GM18868 (cell line): ENCODE results near the gene ZNF814.
"Not testable (repeated sequence)": the region's sequence is repeated elsewhere in the genome, so short reads cannot be mapped to it uniquely, and the experiment has no call there.

Source experiments
- ATAC-seq: cut with Tn5 transposase; IDR thresholded peaks from one replicate; pipeline ENCODE4 v1.9.1; 2021; ENCODE audit warnings: mild to moderate bottlenecking, moderate library complexity; ENCODE audit not compliant: unreplicated experiment

The ZNF814 gene

DNA sequence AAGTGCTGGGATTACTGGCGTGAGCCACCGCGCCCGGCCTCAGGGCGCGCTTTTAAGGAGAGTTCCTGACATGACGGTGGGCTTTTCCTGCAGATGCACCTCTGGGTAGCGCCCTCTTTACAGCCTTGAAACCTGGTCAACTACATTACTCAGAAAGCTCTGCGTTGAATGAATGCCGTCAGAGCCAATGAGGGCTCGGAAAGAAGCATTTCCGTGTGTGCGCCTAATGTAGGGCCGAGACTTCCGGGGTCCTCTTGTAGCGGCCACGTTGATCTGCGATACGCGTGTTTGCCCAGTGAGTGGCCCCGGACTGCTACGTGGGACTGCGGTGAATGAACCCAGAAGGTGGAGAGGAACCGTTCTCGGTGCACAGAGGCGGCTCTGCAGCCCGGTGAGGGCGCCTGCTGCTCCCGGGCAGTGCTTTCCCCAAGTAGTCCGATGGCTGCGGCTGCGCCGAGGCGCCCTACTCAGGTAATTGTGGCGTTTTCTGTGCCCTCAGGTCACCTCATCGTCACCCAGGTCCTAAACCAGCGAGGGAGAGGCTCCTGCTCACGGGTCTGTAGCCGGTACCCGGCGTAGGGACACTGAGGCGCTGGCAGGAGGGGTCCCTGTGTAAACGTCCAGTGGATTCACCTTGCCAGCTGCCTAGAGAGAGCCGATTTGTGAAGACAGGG lies 69.2 kb downstream of the ZNF814 start:
- peak; percentile 85 for ATAC-seq

DNA sequence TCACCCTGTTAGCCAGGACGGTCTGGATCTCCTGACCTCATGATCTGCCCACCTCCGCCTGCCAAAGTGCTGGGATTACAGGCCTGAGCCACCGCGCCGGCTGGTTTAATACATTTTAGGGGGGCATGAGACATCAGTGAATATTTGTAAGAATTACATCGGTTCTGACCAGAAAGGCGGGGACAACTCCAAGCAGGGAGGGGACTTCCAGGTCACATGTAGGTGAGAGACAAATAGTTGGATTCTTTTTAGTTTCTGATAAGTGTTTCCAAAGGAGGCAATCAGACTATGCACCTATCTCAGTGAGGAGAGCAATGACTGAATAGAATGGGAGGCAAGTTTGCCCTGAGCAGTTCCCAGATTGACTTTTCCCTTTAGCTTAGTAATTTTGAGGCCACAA lies 70.5 kb downstream of the ZNF814 start:
- no peak for ATAC-seq

DNA sequence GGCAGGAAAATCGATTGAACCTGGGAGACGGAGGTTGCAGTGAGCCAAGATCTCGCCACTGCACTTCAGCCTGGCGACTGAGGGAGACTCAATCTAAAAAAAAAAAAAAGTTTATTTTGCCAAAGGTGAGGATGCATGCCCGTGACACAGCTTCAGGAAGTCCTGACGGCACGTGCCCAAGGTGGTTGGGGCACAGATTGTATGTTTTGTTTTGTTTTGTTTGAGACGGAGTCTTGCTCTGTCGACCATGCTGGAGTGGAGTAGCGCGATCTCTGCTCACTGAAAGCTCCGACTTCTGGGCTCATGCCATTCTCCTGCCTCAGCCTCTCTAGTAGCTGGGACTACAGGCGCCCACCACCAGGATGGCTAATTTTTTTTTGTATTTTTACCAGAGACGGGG lies 70.9 kb downstream of the ZNF814 start:
- no peak for ATAC-seq

DNA sequence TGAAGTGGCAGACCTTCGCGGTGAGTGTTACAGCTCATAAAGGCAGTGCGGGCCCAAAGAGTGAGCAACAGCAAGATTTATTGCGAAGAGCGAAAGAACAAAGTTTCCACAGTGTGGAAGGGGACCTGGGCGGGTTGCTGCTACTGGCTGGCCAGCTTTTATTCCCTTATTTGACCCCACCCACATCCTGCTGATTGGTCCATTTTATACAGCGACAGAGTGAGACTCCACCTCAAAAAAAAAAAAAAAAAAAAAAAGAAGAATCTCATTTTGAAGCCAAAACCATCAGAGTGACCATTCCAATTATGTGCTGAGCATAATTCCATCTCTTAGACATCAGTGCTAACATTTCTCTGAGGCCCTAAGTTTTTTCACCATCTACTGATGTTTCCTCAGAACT lies 72.2 kb downstream of the ZNF814 start:
- ATAC-seq: no peak

DNA sequence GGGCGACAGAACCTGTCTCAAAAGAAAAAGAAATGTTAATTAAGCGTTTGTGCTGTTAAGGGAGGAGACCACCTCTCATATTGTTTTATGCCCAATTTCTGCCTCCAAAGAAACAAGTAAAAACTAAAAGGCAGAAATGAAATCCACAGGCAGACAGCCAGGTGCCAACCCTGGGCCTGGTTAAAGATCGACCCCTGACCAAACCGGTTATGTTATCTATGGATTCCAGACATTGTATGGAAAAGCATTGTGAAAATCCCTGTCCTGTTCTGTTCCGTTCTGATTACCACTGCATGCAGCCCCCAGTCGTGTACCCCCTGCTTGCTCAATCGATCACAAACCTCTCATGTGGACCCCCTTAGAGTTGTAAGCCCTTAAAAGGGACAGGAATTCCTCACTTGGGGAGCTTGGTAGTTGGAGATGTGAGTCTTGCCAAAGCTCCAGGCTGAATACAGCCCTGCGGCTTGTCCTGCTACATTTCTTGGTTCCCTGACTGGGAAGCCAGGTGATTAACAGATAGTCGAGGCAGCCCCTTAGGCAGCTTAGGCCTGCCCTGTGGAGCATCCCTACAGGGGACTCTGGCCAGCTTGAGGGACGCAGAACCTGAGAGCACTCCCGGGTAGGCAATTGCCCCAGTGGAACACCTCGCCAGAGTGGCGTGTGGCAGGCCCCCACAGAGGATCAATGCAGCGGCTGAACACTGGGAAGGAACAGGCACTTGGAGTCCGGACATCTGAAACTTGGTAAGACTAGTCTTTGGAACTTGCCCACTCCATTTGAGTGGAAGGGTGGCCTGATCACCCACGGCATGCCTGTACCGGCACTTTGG lies 73.4 kb downstream of the ZNF814 start:
- ATAC-seq: no peak

DNA sequence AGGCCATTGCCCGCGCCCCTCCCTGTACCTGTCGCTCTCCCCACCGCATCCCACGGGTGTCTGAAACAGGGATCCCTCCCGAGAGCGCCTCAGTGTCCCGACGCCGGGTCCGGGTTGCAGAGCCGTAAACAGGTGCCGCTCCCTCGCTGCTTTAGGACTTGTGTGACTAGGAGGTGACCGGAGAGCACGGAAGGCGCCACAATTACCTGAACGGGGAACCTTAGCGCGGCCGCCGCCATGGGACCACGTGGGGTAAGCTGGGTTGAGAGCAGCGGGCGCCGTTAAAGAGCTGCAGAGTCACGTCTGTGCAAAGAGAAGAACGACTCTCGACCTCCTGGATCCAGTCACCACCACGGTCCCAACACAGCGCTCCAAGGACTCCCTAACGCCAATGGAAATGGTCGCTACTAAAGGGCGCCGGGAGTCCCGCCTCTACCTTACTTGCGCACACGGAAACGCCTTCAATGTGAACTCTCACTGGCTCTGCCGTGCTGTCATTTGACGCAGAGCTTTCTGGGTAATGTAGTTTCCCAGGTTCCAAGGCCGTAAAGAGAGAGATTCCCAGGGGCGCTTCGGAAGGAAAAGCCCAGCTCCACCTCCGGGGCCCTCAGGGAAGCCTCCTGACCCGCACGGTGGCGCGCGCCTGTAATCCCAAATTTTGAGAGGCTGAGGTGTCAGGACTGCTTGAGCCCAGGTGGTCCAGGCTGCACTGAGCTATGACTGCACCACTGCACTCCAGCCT lies 74.2 kb downstream of the ZNF814 start, which contains the start of gene ZNF552:
TSS of gene ZNF552 (minus strand) at position 409 of the 742 bp plus-strand sequence. CDS start at position 239, 170 bp downstream.
- peak; percentile 69 for ATAC-seq

DNA sequence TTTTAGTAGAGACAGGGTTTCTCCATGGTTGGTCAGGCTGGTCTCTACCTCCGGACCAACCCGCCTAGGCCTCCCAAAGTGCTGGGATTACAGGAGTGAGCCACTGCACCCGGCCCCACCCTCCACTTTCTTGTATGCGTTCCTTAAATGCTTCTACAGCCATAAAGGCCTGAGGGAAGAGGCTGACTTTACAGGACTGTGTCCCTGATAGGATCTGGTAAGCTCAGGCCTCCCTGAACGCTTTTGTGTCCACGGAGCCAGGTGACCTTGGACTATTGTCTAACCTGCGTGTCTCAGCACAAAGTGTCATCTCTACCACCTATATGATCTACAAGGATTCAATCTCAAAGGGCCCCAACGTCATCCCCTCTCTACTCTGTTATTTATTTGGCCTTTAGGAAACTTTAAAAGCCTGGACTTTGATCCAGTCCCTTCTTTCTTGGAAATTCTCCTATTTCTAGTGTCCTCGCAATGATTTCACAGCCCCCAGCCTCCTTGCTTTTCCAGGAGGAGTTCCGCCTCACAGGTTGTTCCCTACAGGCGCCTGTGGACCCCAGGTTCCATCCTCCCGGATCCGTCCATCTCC lies 74.8 kb downstream of the ZNF814 start:
- ATAC-seq: no peak

DNA sequence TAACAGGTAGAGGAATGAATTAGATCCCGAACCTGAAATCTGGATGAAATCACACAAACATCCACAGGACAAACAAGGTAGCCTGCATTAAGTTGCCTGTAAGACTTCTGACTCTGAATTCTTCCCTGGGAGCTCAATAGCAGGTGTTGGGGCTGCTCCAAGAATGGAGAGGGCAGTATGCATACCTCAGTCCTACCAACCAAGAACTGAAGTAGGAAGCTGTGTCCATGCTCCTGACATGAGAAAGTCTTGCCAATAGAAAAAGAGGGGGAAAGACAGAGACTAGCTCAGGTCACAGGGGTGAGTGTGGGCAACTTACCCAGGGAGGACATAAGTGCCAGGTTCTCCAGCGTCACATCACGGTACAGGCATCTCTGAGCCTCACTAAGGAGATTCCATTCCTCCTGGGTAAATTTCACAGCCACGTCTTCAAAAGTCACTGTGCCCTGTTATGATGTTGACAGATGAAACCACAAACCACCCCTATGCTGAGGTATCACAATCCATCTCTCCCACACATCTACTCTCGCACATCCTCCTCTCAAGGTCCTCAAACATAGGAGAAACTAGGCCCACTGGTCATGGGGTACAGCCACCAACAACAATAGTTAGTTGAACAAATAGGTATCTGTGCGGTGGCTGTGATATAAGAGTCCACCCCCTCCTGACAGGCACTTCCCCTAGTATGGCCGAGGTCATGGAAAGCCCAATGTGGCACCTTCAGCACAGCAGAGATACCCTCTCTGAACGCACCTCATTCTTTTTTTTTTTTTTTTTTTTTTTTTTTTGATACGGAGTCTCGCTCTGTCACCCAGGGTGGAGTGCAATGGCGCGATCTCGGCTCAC lies 75.6 kb downstream of the ZNF814 start:
- ATAC-seq: not testable (repeated sequence)

DNA sequence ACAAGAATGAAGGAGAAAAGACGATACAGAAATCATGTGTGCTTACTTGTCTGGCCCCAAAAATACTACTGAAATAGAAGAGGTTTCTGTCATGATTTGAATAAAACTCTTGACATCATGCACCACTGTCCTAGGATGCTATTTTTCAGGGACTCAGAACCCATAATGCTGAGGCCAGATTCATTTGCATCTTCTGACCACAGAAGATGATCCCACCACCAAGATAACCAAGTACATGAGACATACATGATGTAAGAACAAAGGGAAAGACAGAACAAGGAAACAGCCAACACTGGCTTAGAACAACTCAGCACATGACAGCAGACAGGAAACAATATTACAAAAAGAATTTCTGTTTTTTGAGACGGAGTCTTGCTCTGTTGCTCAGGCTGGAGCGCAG lies 76.6 kb downstream of the ZNF814 start:
- ATAC-seq: peak; percentile 55

DNA sequence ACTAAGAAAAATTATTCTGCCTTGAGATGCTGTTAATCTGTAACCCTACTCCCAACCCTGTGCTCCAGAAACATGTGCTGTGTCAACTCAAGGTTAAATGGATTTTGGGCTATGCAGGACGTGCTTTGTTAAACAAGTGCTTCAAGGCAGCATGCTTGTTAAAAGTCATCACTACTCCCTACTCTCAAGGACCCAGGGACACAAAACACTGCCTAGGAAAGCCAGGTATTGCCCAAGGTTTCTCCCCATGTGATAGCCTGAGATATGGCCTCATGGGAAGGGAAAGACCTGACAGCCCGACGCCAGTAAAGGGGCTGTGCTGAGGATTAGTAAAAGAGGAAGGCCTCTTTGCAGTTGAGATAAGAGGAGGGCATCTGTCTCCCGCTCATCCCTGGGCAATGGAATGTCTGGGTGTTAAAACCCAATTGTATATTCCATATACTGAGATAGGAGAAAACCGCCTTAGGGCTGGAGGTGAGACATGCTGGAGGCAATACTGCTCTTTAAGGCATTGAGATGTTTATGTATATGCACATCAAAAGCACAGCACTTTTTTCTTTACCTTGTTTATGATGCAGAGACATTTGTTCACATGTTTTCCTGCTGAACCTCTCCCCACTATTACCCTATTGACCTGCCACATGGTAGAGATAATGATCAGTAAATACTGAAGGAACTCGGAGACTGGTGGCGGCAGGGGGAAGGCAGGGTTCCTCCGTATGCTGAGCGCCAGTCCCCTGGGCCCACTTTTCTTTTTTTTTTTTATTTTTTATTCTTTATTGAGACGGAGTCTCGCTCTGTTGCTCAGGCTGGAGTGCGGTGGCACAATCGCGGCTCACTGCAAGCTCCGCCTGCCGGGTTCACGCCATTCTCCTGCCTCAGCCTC lies 78.2 kb downstream of the ZNF814 start:
- ATAC-seq: not testable (repeated sequence)

DNA sequence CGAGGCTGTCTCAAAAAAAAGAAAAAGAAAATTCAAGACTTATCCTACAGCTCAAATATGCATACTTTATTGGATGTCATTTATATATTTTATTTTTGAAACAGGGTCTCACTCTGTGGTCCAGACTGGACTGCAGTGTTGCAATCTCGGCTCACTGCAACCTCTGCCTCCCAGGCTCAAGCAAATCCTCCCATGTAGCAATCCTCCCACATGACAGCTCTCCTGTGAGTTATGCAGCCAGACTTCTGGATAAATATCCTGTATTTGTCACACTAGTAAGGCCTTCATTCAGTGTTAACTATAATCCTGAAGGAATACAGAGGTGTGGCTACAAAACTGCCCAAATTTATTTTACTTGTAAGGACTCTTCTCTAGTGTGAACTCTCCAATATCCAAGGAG lies 81.3 kb downstream of the ZNF814 start:
- no peak for ATAC-seq

DNA sequence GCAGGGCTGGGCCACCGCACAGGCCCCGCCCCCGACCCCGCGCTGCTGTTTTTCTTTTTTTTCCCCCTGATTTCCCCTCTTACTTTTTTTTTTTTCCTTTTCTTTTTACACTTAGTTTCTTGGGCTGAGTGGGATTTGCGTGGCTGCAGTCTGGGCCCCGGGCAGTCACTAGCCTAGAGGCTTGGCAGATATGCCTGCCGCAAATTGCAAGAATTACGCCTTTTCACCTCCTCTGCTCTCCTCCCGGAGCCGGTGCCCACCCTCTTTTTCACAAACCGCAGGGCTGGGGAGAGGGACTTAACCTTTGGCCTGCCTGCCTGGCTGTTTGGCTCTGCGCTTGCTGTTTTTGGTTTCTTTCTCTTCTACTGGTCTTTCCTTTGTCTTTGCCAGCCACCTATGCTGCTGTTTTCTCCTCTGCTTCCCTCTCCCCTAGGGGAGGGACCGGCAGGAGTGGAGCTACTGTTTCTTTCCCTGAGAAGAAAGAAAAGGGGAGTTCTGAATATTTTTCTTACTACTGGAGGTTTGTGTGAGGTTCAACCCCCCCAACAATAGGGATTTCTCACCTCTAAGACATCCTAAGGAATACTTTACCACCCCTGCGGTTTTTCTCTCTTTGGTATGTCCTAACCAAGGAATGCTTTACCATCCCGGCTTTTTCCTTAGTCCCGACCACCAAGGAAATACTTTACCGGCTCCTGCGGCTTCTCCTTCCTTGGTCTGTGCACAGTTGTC lies 85.1 kb downstream of the ZNF814 start:
- ATAC-seq: no peak

DNA sequence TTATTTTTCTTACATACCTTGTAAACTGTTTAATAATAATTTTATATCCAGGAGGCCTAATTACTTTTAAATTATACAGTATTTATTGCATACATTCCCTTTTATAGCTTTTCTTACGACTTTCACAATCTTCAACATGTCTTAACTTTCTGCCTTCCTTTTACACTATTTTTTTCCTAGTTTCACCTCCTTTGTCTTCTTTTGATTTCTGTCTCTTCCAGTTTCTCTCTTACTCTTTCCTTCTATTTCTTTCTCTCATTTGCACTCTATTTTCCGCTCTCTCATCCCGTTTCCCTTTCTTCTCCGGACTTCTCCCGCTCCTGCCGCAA lies 85.6 kb downstream of the ZNF814 start:
- ATAC-seq: no peak

DNA sequence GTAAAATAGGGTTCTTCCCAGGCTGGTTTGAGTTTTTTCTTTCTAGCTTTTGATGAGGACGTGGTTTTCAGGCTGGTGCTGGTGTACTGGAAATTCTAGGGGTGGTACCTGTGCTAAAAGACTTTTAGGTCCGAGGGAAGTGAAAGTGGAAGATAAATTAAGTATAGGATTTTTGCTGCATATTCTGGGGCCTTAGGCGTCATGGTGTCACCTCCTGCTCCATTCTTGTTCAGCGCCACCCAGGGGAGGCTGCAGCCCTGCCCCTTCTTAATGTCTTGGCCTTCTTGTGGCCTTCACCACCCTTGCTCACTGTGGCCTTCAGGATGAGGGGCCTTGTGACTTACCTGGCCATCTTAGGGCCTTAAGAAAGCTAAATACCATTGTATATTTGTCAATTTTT lies 86.6 kb downstream of the ZNF814 start:
- peak; percentile 49 for ATAC-seq

DNA sequence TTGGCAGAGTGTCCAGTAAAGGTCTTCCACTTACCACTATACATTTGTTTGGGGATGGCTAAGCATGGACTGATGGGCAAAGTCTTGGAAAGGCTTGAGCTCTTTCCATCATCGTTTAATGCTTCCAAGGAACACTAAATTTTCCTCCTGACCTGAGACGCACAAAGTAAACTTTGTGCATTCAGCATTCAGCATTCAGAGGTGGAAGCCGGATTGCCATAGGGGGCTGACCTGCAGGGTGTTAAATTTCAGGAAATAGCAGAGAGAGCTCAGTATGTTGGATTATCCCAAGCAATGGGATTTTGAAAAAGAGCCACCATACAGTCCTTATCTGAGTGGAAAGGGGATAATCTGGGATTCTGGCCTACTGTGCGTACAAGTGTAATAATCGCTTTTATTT lies 88.1 kb downstream of the ZNF814 start:
- no peak for ATAC-seq
